Bladder microvascular endothelial cell (primary cell): ENCODE measurements around the gene KLHL15. TPM values are rescaled to one million over a fixed set of nuclear protein-coding genes. Genes with fewer than 3 reads are reported as not detected.

Experiments used
- total RNA-seq: library from RNA; depleted of rRNA; stranded (reverse); fragments of >200 nt; gene quantifications from 2 replicates; pipeline ENCODE4 v1.2.3, GENCODE V29; 2014

The KLHL15 gene, protein sequence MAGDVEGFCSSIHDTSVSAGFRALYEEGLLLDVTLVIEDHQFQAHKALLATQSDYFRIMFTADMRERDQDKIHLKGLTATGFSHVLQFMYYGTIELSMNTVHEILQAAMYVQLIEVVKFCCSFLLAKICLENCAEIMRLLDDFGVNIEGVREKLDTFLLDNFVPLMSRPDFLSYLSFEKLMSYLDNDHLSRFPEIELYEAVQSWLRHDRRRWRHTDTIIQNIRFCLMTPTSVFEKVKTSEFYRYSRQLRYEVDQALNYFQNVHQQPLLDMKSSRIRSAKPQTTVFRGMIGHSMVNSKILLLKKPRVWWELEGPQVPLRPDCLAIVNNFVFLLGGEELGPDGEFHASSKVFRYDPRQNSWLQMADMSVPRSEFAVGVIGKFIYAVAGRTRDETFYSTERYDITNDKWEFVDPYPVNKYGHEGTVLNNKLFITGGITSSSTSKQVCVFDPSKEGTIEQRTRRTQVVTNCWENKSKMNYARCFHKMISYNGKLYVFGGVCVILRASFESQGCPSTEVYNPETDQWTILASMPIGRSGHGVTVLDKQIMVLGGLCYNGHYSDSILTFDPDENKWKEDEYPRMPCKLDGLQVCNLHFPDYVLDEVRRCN
- 3.7 and 7.7 TPM in 2 replicates for total RNA-seq

DNA sequence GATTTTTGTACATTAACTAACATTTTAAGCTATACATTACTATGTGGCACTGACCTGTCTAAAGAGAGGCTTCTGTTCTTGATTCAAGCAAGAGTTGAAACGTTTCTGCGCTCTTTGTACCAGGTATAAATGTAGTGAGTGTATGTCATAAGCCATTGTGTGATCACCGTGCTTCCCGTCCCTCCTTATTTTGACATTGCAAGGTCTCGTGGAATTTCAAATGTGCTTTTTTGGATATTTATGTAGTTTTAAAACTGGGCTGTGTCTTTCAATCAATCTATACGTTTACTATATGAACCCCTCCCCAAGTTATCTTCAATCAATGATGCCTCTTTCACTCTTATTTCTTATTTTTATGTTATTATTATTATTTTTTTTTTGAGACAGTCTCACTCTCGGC is at the start of gene KLHL15:
Gene KLHL15, minus strand, starts transcription at position 101 of the 400 bp plus-strand sequence. CDS start 20,493 bp downstream, outside the sequence.

DNA sequence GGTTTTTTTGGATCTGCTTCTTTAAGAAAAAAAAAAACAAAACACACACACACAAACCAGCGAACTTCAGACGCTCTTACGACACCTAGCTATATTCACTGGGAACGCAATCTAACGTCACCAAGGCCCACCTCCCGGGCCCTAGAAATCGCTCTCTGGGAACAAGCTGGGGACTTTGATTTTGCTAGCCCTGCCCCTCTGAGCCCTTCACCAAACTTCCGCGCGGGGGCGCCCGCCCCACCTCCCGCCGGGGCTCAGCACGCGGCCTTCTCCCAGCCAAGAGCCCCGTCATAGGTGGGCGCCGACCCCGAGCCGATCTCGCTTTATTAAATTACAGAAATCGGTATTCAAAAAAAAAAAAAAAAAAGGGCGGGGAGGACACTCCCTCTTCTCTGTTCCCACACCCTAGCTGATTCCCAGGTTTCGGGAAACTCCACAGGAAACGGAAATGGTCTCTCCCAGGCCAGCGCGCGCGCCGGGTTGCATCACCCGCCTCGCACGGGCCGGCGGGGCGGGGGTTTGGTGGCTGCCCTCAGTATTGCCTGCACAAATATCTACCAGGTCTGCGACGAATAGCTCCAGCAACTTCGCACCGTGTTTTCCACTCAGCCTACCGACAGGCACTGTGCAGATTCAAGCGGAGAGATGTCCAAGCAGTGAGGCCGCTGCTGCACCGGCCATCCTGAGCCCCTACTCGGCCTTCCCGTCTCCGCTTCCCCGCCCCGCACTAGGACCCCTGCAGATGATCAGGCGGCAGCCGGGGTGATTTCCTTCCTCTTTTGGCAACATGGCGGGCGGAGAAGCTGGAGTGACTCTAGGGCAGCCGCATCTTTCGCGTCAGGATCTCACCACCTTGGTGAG is 27.4 kb upstream of the KLHL15 start, which contains the start of gene EIF2S3:
Gene EIF2S3, plus strand, starts transcription at position 775 of the 861 bp plus-strand sequence. Its CDS starts 13 bp downstream, at position 788.

Other genes with a start within 250 kb of the KLHL15 start
- gene SAT1, start 244.0 kb downstream of the KLHL15 start, total RNA-seq = 173 and 212 TPM in 2 replicates
- 3.7 and 5.8 TPM in 2 replicates for gene APOO, start 119.2 kb downstream of the KLHL15 start, total RNA-seq
- not detected in 2 replicates for gene CXorf58, start 119.2 kb downstream of the KLHL15 start, total RNA-seq
- 170 and 173 TPM in 2 replicates for gene EIF2S3, start 27.8 kb upstream of the KLHL15 start, total RNA-seq
- gene ZFX, start 122.5 kb upstream of the KLHL15 start, total RNA-seq = 18.3 and 50.9 TPM in 2 replicates